K562 (cell line): Measurements from ENCODE around the gene VEGFA. TPM values are rescaled to one million over a fixed set of nuclear protein-coding genes. Genes with fewer than 3 reads are reported as not detected.

Source experiments
- FUS ChIP-seq: fragments of 200-400 bp; formaldehyde crosslinking; optimal IDR thresholded peaks from 2 replicates; pipeline ENCODE3; 2017; ENCODE audit warnings: low read depth, low read length
- HDGF ChIP-seq: fragments of 450-650 bp; IDR thresholded peaks from 2 replicates; pipeline ENCODE4 v1.6.1; 2016
- KDM1A ChIP-seq, 2 experiments: fragments of 450-650 bp; IDR thresholded peaks; 2 replicates each; pipeline ENCODE4 v1.6.1; 2016; ENCODE audit warnings: mild to moderate bottlenecking in 2 of 2
- LEF1 ChIP-seq: fragments of 450-650 bp; IDR thresholded peaks from 2 replicates; pipeline ENCODE4 v1.6.1; 2016; ENCODE audit warnings: mild to moderate bottlenecking
- MIER1 ChIP-seq: fragments of 450-650 bp; IDR thresholded peaks from 2 replicates; pipeline ENCODE4 v1.6.1; 2016; ENCODE audit warnings: antibody characterized with exemption, mild to moderate bottlenecking, low read depth
- PHB2 ChIP-seq: fragments of 450-650 bp; IDR thresholded peaks from 2 replicates; pipeline ENCODE4 v1.6.1; 2017; ENCODE audit warnings: low read depth
- SMAD1 ChIP-seq: fragments of 150-350 bp; IDR thresholded peaks from 2 replicates; pipeline ENCODE4 v1.6.1; 2014; ENCODE audit warnings: low read length, low read depth; ENCODE audit not compliant: partially characterized antibody
- TFAP4 ChIP-seq: sonication (generic); formaldehyde crosslinking; IDR thresholded peaks from 2 replicates; pipeline ENCODE4 v1.8.0; 2022; ENCODE audit warnings: missing genetic modification reagents, mild to moderate bottlenecking, moderate library complexity, borderline replicate concordance
- XRCC4 ChIP-seq: IDR thresholded peaks from one replicate; pipeline ENCODE4 v1.6.1; 2011; ENCODE audit not compliant: insufficient read depth, insufficient read length; ENCODE audit errors: extremely low read depth
- ZNF175 ChIP-seq: fragments of 200-800 bp; sonication (Bioruptor generic); IDR thresholded peaks from 2 replicates; pipeline ENCODE4 v1.6.1; 2016; ENCODE audit warnings: low read depth, mild to moderate bottlenecking, missing genetic modification characterization, missing compliant biosample characterization
- ZNF224 ChIP-seq: sonication (generic); formaldehyde crosslinking; IDR thresholded peaks from 2 replicates; pipeline ENCODE4 v1.8.0; 2022; ENCODE audit warnings: mild to moderate bottlenecking, missing genetic modification reagents
- ZNF384 ChIP-seq: IDR thresholded peaks from 2 replicates; pipeline ENCODE4 v1.6.1; 2012; ENCODE audit warnings: low read depth, low read length, improper control_type of control experiment
- ZNF436 ChIP-seq: fragments of 250-450, 450-650 bp; sonication (Bioruptor Pico); formaldehyde crosslinking; IDR thresholded peaks from 2 replicates; pipeline ENCODE4 v1.7.0; 2020; ENCODE audit warnings: mild to moderate bottlenecking
- polyA plus RNA-seq, 8 experiments: library from polyadenylated mRNA; depleted of rRNA in 4 of 8; stranded (reverse) in 5 of 8; unstranded in 3 of 8; fragments of >200 nt; fragmentation: Nextera tagmentation in 2 of 8; fragmentation: Illumina TruSeq in 1 of 8; extraction: Ambion mirVana in 2 of 8; extraction: Trizol in 1 of 8; gene quantifications; 2 replicates each; pipeline versions ENCODE4 v1.2.1 to v1.2.3, GENCODE V29; 2011 to 2014; ENCODE audit warnings: inconsistent platforms in 1 of 8, missing spikeins in 1 of 8
- total RNA-seq, 7 experiments: library from RNA; depleted of rRNA in 6 of 7; stranded (reverse); fragments of >200 nt in 6 of 7; fragmentation: Illumina TruSeq in 2 of 7; extraction: Trizol in 2 of 7; gene quantifications; 2 replicates each; pipeline versions ENCODE4 v1.2.1 to v1.2.3, GENCODE V29; 2011 to 2021; ENCODE audit warnings: low replicate concordance in 1 of 7

VEGFA gene
- total and polyA plus RNA-seq, 9 of the 15 experiments (the other 6 are each of a cell fraction or from before 2014, with no cell fraction given): 14.0 to 271 (median 124) TPM

DNA sequence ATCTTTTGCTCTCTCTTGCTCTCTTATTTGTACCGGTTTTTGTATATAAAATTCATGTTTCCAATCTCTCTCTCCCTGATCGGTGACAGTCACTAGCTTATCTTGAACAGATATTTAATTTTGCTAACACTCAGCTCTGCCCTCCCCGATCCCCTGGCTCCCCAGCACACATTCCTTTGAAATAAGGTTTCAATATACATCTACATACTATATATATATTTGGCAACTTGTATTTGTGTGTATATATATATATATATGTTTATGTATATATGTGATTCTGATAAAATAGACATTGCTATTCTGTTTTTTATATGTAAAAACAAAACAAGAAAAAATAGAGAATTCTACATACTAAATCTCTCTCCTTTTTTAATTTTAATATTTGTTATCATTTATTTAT, 15.9 kb downstream of the VEGFA start (continued):
- no peak for TF ChIP-seq LEF1
- no peak for TF ChIP-seq FUS
- no peak for TF ChIP-seq ZNF436 (CRISPR knock-in tag)
- no peak for TF ChIP-seq PHB2
- TF ChIP-seq TFAP4 (CRISPR knock-in tag): no peak
- TF ChIP-seq XRCC4: no peak
- no peak for TF ChIP-seq ZNF384
- TF ChIP-seq KDM1A (IDR thresholded peaks at IDR 0.05): no peak
- no peak for TF ChIP-seq SMAD1
- TF ChIP-seq ZNF224 (CRISPR knock-in tag): no peak
- no peak for TF ChIP-seq HDGF
- no peak for TF ChIP-seq ZNF175 (CRISPR knock-in tag)
- TF ChIP-seq MIER1: no peak
